Glutamatergic neuron (in vitro differentiated cells): Measurements from ENCODE around the gene ZNF574. TPM values are rescaled to one million over a fixed set of nuclear protein-coding genes. Genes with fewer than 3 reads are reported as not detected.

ENCODE experiments used
- DNase-seq: peaks from one replicate; pipeline ENCODE4 v3.0.0; 2022
- H3K27ac Mint-ChIP-seq: one replicate; pipeline ENCODE4 v1.8.0; 2020; ENCODE audit warnings: mild to moderate bottlenecking, mixed read lengths, inconsistent platforms; ENCODE audit not compliant: unreplicated experiment
- H3K27me3 Mint-ChIP-seq: one replicate; pipeline ENCODE4 v1.8.0; 2020; ENCODE audit warnings: mild to moderate bottlenecking, moderate library complexity, mixed read lengths, inconsistent platforms; ENCODE audit not compliant: unreplicated experiment
- H3K36me3 Mint-ChIP-seq: one replicate; pipeline ENCODE4 v1.8.0; 2020; ENCODE audit warnings: mild to moderate bottlenecking, mixed read lengths, inconsistent platforms; ENCODE audit not compliant: unreplicated experiment
- H3K4me1 Mint-ChIP-seq: one replicate; pipeline ENCODE4 v1.8.0; 2020; ENCODE audit warnings: mild to moderate bottlenecking, low read depth, mixed read lengths, inconsistent platforms; ENCODE audit not compliant: unreplicated experiment
- H3K4me3 Mint-ChIP-seq: one replicate; pipeline ENCODE4 v1.8.0; 2020; ENCODE audit warnings: mild to moderate bottlenecking, mixed read lengths, inconsistent platforms; ENCODE audit not compliant: unreplicated experiment
- H3K9me3 Mint-ChIP-seq: one replicate; pipeline ENCODE4 v1.8.0; 2020; ENCODE audit warnings: mild to moderate bottlenecking, moderate library complexity, mixed read lengths, inconsistent platforms; ENCODE audit not compliant: unreplicated experiment
- CTCF ChIP-seq: fragments of 200-600 bp; sonication (generic); IDR thresholded peaks from one replicate; pipeline ENCODE4 v1.5.0; 2021; ENCODE audit not compliant: partially characterized antibody, unreplicated experiment
- total RNA-seq: library from RNA; stranded (reverse); fragmentation: NEBNext Ultra II Directional; extraction: Animal tissue kit (Norgen Biotek cat#: 25700); gene quantifications from one replicate; pipeline ENCODE4 v1.2.1, GENCODE V29; 2021; ENCODE audit not compliant: unreplicated experiment

The ZNF574 gene
- total RNA-seq, 1 donor from 2014 or later = 24.1 TPM

- Mint-ChIP-seq H3K27me3 (peaks cover 18% of the 10 kb centered on the region), H3K9me3 (peaks cover 21% of the 10 kb centered on the region), H3K27ac (no peak overlapping the region), H3K36me3 (peaks cover 38% of the 10 kb centered on the region), H3K4me1 (peaks cover 5% of the 10 kb centered on the region), H3K4me3 (no peak overlapping the region)
- no peak for TF ChIP-seq CTCF
- no peak for DNase-seq
Observed at GRCh38 chr19:42060117-42060516, 15.8 kb upstream of the ZNF574 start.

GRCh38 chr19:42062381-42062780 lies 13.6 kb upstream of the ZNF574 start:
- no peak overlapping the region for H3K4me3 Mint-ChIP-seq
- peaks cover 15% of the 10 kb centered on the region for H3K9me3 Mint-ChIP-seq
- H3K27me3 Mint-ChIP-seq = peaks cover 12% of the 10 kb centered on the region
- no peak for DNase-seq
- H3K36me3 Mint-ChIP-seq = peaks cover 27% of the 10 kb centered on the region
- TF ChIP-seq CTCF = no peak
- H3K27ac Mint-ChIP-seq = no peak overlapping the region
- H3K4me1 Mint-ChIP-seq = peaks cover 2% of the 10 kb centered on the region

GRCh38 chr19:42064432-42064831 lies 11.5 kb upstream of the ZNF574 start:
- Mint-ChIP-seq H3K27ac (peak overlapping the region; percentile 64), H3K36me3 (peaks cover 27% of the 10 kb centered on the region), H3K9me3 (peaks cover 15% of the 10 kb centered on the region), H3K4me3 (peak overlapping the region; percentile 47), H3K27me3 (peaks cover 12% of the 10 kb centered on the region), H3K4me1 (peaks cover 2% of the 10 kb centered on the region)
- TF ChIP-seq CTCF = no peak
- DNase-seq = no peak

- H3K27ac Mint-ChIP-seq = no peak overlapping the region
- H3K4me3 Mint-ChIP-seq = no peak overlapping the region
Observed at GRCh38 chr19:42065051-42065450, 10.9 kb upstream of the ZNF574 start.

GRCh38 chr19:42065511-42065910 lies 10.5 kb upstream of the ZNF574 start:
- peaks cover 12% of the 10 kb centered on the region for H3K9me3 Mint-ChIP-seq
- peaks cover 8% of the 10 kb centered on the region for H3K27me3 Mint-ChIP-seq
- H3K36me3 Mint-ChIP-seq = peaks cover 30% of the 10 kb centered on the region
- peaks cover 5% of the 10 kb centered on the region for H3K4me1 Mint-ChIP-seq
- H3K4me3 Mint-ChIP-seq = no peak overlapping the region
- TF ChIP-seq CTCF = no peak
- no peak for DNase-seq
- H3K27ac Mint-ChIP-seq = peak overlapping the region; percentile 48

More at GRCh38 chr19:42065051-42065450, 10.9 kb upstream of the ZNF574 start:
- no peak for TF ChIP-seq CTCF
- Mint-ChIP-seq H3K9me3 (peaks cover 12% of the 10 kb centered on the region), H3K27me3 (peaks cover 8% of the 10 kb centered on the region), H3K4me1 (peaks cover 2% of the 10 kb centered on the region), H3K36me3 (peaks cover 27% of the 10 kb centered on the region)
- no peak for DNase-seq
